Neutrophil (primary cell): ENCODE data around the gene TNC.

Experiments
- H3K27ac ChIP-seq: fragments of 200-600 bp; sonication (generic); 2 replicates; pipeline ENCODE4 v1.5.1; 2016; ENCODE audit warnings: mild to moderate bottlenecking, moderate library complexity
- H3K27me3 ChIP-seq: fragments of 200-600 bp; sonication (generic); 2 replicates; pipeline ENCODE4 v1.6.0; 2016; ENCODE audit warnings: mild to moderate bottlenecking
- H3K36me3 ChIP-seq: fragments of 200-600 bp; sonication (generic); 2 replicates; pipeline ENCODE4 v1.5.1; 2017
- H3K4me1 ChIP-seq, 2 experiments: fragments of 200-600 bp in 1 of 2; sonication (generic) in 1 of 2; 1 replicate in 1 of 2; 2 replicates in 1 of 2; pipeline versions ENCODE4 v1.5.1 to v1.6.1; 2013 to 2016; ENCODE audit warnings: low read depth in 1 of 2, low read length in 1 of 2, mild to moderate bottlenecking in 1 of 2, moderate library complexity in 1 of 2; ENCODE audit not compliant: control insufficient read depth in 1 of 2, insufficient read depth in 1 of 2
- H3K4me3 ChIP-seq, 2 experiments: fragments of 200-600 bp in 1 of 2; sonication (generic) in 1 of 2; 1 replicate in 1 of 2; 2 replicates in 1 of 2; pipeline ENCODE4 v1.5.1; 2013 to 2016; ENCODE audit warnings: low read depth in 1 of 2, low read length in 1 of 2, mild to moderate bottlenecking in 1 of 2, moderate library complexity in 1 of 2
- H3K9me3 ChIP-seq: fragments of 200-600 bp; sonication (generic); 2 replicates; pipeline ENCODE4 v1.5.1; 2016
- CTCF ChIP-seq: fragments of 200-600 bp; sonication (generic); IDR thresholded peaks from 2 replicates; pipeline ENCODE4 v1.5.1; 2016; ENCODE audit warnings: antibody characterized with exemption

The TNC gene

GRCh38 chr9:115033800-115034199 lies 84.2 kb downstream of the TNC start:
- no peak for TF ChIP-seq CTCF
- no peak overlapping the region for H3K4me3 ChIP-seq
- H3K9me3 ChIP-seq: no peaks in the 10 kb centered on the region
- H3K27ac ChIP-seq: no peak overlapping the region
- peaks cover 8 to 13% of the 10 kb centered on the region in 2 experiments for H3K4me1 ChIP-seq
- no peaks in the 10 kb centered on the region for H3K36me3 ChIP-seq
- H3K27me3 ChIP-seq: no peaks in the 10 kb centered on the region

- H3K9me3 ChIP-seq: no peaks in the 10 kb centered on the region
- H3K27ac ChIP-seq: no peak overlapping the region
- no peaks in the 10 kb centered on the region for H3K27me3 ChIP-seq
- H3K36me3 ChIP-seq: no peaks in the 10 kb centered on the region
- H3K4me1 ChIP-seq: peaks cover 8 to 13% of the 10 kb centered on the region in 2 experiments
- no peak for TF ChIP-seq CTCF
- no peak overlapping the region for H3K4me3 ChIP-seq
Measured at GRCh38 chr9:115032296-115032695, 85.7 kb downstream of the TNC start.

GRCh38 chr9:115030006-115030405 lies 88.0 kb downstream of the TNC start:
- Histone ChIP-seq H3K36me3 (no peaks in the 10 kb centered on the region), H3K4me1 (peaks cover 0 to under 1% of the 10 kb centered on the region in 2 experiments), H3K9me3 (no peaks in the 10 kb centered on the region), H3K27ac (no peak overlapping the region), H3K4me3 (no peak overlapping the region), H3K27me3 (no peaks in the 10 kb centered on the region)
- TF ChIP-seq CTCF: no peak

GRCh38 chr9:115025721-115026120 lies 92.2 kb downstream of the TNC start:
- Histone ChIP-seq H3K9me3 (no peaks in the 10 kb centered on the region), H3K4me1 (no peaks in the 10 kb centered on the region), H3K27ac (no peak overlapping the region), H3K36me3 (no peaks in the 10 kb centered on the region), H3K4me3 (no peak overlapping the region), H3K27me3 (no peaks in the 10 kb centered on the region)
- TF ChIP-seq CTCF: no peak

- Histone ChIP-seq H3K36me3 (no peaks in the 10 kb centered on the region), H3K27me3 (no peaks in the 10 kb centered on the region), H3K4me3 (no peak overlapping the region), H3K27ac (no peak overlapping the region), H3K4me1 (no peaks in the 10 kb centered on the region), H3K9me3 (no peaks in the 10 kb centered on the region)
- no peak for TF ChIP-seq CTCF
Measured at GRCh38 chr9:115024925-115025535, 92.9 kb downstream of the TNC start.
